AG04449 (cell line): Measurements from ENCODE around the gene C12orf76.

Source experiments
- CTCF ChIA-PET: fragments of 350-600 bp; formaldehyde crosslinking; extraction: SDS; loops from one replicate; lab custom pipeline; 2021; ENCODE audit warnings: antibody characterized with exemption; lab: Yijun Ruan, JAX
- POLR2A ChIA-PET: fragments of 400-600, 350-600 bp; formaldehyde crosslinking; extraction: SDS; loops from one replicate; lab custom pipeline; 2020; ENCODE audit warnings: antibody characterized with exemption, inconsistent platforms; lab: Yijun Ruan, JAX
- DNase-seq: peaks from one replicate; pipeline ENCODE4 v3.0.0-alpha.2; 2010; ENCODE audit warnings: low read depth, low spot score
- H3K4me3 ChIP-seq: 2 replicates; pipeline ENCODE4 v1.5.1; 2011; ENCODE audit warnings: low read depth, mild to moderate bottlenecking, control low read depth, low read length
- TF ChIP-seq, protein P1 (sequence below): IDR thresholded peaks from one replicate; pipeline ENCODE4 v1.5.1; 2011; ENCODE audit warnings: mild to moderate bottlenecking, moderate library complexity, low read length, control low read depth, inconsistent platforms; ENCODE audit not compliant: insufficient read depth; ENCODE audit errors: missing control alignments

The C12orf76 gene

DNA sequence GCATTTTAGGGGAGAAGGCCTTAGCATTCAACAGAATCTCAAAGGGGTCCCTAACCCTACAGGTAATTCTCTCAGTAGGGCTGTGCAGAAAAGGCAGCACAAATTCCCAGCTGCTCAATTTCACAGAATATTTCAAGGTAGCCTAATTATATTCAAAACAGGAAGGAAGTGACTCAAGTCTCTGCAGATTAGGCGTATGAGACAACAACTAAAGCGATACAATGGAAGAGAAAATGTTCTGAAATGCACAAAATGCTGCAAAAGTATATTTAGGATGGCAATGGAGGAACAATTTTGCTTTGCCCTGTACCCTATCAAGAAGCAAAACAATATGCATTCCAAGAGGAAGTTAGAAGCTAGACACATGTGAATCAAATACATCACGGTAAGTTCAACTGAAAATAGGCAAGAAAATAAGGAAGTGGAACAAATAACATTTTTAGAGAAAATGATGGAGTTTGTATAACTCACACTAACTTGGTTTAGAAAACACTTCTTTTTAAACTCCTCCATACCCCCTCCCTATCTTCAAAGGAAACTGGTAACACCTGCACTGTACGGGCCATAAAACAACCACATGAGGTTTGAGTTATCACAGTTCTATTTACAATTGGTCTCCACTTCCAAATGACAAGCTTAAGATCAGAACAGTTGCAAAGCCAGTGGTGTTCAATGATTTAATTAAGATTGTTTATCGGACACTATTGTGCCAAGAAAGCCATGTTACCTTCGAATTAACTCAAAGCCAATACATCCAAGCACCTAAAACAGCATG lies 53.7 kb downstream of the C12orf76 start:
- peak overlapping the region; percentile 68 for H3K4me3 ChIP-seq
- CTCF ChIA-PET = interaction anchor here (0.6 to 1.1 kb wide), 8 partner anchors 8 to 141 kb away, joined by 3 to 4 read pairs (median 3); no protein-coding TSS in a partner anchor
- TF ChIP-seq, protein P1, sequence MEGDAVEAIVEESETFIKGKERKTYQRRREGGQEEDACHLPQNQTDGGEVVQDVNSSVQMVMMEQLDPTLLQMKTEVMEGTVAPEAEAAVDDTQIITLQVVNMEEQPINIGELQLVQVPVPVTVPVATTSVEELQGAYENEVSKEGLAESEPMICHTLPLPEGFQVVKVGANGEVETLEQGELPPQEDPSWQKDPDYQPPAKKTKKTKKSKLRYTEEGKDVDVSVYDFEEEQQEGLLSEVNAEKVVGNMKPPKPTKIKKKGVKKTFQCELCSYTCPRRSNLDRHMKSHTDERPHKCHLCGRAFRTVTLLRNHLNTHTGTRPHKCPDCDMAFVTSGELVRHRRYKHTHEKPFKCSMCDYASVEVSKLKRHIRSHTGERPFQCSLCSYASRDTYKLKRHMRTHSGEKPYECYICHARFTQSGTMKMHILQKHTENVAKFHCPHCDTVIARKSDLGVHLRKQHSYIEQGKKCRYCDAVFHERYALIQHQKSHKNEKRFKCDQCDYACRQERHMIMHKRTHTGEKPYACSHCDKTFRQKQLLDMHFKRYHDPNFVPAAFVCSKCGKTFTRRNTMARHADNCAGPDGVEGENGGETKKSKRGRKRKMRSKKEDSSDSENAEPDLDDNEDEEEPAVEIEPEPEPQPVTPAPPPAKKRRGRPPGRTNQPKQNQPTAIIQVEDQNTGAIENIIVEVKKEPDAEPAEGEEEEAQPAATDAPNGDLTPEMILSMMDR = no peak
- POLR2A ChIA-PET = interaction anchor here (0.6 kb wide), 1 partner anchor 54 kb away, joined by 3 read pairs; no protein-coding TSS in a partner anchor
- no peak for DNase-seq

DNA sequence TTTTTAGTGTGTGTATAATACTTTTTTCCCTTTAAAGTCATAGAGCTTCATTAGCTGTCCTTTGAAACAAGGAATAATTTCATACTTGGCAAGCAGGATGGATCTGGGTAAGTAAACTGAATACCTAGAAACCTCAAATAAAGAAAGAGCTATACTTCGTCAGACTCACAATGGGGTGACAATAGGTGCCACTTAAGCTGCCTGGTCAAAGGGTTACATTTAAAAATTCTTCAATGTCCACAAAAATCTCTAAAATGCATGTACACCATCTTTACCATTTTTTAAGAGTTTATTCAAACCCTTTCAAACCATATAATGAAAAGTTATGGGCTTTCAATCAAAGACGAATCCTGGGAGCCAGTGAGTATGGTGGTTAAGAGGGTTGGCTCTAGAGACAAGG lies 55.2 kb downstream of the C12orf76 start:
- H3K4me3 ChIP-seq = no peak overlapping the region
- POLR2A ChIA-PET = no interaction called here
- TF ChIP-seq, protein P1 = no peak
- no peak for DNase-seq
- CTCF ChIA-PET = interaction anchor here (0.7 to 1.1 kb wide), 2 partner anchors 57 to 140 kb away, joined by 3 read pairs; no protein-coding TSS in a partner anchor

GRCh38 chr12:109991586-109991985 lies 56.7 kb downstream of the C12orf76 start:
- DNase-seq = no peak
- TF ChIP-seq, protein P1 = no peak
- no peak overlapping the region for H3K4me3 ChIP-seq
- POLR2A ChIA-PET = no interaction called here
- CTCF ChIA-PET = interaction anchor here (0.6 kb wide), 2 partner anchors 62 to 147 kb away, joined by 3 read pairs; no protein-coding TSS in a partner anchor
